HG03060 (cell line): ENCODE data around the gene ANOS1.
"Not testable (repeated sequence)": the region's sequence is repeated elsewhere in the genome, so short reads cannot be mapped to it uniquely, and the experiment has no call there.

Experiments
- ATAC-seq: cut with Tn5 transposase; IDR thresholded peaks from one replicate; pipeline ENCODE4 v1.9.1; 2021; ENCODE audit warnings: low read depth, moderate number of reproducible peaks; ENCODE audit not compliant: unreplicated experiment

The ANOS1 gene

DNA sequence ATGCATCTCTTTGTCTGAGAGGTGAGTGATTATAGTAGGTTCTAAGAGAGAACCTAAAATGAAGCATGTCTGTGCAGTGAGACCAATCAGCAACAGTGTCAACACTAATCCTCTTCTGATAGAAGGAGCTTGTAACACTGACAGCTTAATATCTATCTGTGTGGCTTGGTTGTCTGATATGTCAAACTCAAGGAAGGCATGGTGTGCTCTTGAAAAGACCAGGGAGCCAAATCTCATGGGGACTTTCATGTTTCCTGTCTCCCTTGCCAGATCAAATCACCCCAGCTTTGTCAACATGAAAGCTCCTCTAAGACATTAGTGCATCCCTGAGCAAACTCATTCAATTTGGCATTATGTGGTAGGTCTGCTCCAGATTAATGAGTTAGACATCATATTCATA, 95.4 kb downstream of the ANOS1 start:
- no peak for ATAC-seq

DNA sequence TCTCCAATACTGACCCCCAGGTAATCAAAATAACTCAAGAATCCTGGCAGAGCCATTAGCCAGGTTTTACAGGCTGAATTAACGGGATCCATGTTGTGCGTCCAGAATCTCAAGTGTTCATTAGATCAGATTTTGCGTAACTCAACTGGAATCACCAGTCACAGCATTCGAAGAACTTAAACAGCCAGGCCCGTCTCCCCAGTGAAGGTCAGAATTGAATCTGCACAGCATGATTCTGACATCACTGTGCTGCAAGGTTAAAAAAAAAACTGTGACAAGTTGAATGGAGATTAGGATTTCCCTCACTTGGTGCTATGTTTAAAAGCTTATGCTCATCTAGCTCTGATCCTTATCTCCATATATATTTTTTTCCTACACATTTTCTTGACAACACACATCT, 96.1 kb downstream of the ANOS1 start:
- ATAC-seq: no peak

DNA sequence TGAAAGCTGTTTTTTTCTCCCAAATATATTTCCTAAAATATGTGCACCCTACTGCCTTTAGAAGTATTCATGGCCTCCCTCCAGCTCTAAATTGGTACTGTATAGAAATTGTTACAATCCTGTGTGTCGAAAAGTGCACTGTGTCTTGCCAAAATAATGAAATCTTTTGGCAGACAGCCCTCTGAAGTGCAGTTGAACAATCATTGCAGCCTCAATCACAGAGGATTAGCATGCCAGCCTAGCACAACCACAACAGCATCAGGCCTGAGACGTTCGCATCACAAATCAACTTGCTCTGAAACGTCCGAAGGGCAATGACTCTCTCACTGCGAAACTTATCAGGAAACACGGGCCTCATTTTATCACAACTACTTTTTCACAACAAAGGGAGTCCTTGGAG, 99.0 kb downstream of the ANOS1 start:
- ATAC-seq: no peak

DNA sequence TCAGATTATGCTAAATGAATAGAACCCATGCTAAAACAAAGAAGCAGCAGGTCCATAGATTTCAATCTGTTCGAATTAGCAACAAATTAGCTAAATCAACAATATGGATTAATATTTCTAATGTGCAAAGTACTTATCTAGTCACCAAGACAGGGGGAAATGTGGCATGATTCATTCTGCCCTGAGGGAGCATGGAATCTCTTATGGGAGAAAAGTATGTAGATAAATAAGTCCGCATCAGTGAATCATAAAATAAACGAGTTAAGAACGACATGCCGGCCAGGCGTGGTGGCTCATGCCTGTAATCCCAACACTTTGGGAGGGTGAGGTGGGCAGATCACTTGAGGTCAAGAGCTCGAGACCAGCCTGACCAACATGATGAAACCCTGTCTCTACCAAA, 102.1 kb downstream of the ANOS1 start:
- no peak for ATAC-seq

DNA sequence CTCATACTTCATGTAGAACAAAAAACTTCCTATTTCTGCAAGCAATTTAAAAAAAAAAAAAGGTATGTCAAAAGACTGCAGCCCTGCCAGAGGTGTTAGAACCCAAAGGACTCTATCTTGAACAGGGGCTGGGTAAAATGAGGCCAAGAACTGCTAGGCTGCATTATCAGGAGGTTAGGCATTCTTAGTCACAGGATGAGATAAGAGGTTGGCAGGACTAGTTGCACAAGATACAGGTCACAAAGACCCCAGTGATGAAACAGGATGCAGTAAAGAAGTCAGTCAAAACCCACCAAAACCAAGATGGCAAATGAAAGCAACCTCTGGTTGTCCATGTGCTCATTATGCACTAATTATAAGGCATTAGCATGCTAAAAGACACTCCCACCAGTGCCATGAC, 104.1 kb downstream of the ANOS1 start:
- no peak for ATAC-seq

DNA sequence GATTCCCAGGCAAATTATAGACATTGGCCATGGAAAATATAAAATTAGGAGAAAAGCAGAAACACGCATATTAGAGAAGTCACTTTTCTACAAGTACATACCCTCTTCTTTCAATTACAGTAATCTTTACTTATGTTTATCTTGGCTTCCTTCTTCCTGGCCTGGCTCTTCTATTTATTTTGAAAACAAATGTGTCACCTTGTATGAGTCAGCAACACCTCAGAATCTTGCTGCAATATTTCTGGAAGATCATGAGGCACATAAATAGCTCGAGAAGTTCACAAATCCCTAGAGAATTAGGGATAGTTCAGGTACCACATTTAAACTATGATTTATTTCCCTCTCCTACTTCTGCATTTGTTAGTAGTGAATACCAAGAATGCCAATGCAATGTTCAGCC, 124.6 kb downstream of the ANOS1 start:
- ATAC-seq: no peak

DNA sequence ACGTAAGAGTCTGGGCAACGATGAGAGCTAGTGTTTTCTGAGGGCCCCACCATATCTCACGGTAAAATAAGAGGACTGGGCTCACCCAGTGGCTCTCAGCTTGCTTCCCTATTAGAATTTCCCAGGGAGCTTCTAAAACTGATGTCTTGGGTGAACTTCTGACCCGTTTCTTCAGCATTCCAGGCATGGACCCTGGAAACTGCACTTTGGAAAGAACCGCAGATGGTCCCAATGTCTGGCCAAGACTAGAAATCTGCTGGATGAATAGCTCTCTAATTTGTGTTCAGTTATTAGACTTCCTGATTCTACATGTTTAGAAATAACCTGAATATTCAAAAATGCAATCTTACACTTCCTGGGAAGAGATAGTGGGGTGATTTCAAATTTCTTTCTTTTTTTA, 127.8 kb downstream of the ANOS1 start:
- ATAC-seq: no peak

DNA sequence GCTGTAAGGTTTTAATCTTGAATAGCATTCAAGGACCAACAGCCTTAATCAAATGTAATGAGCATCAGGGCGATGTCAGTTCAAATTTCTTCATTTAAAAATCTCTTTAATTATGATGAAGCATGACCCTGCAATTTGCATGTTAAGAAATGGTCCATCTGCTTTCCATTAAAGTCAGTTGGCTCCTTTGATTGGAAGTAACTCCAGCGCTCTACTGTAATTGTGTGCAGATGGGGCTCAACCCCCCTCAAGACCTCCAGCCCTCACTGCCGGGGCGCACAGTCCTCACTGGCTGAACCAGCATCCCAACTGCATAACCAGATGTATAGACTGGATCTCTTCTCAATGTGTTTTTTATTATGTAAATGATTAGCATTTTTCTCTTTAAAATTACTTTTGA, 140.4 kb downstream of the ANOS1 start:
- ATAC-seq: no peak

- no peak for ATAC-seq
Measured at GRCh38 chrX:8586953-8587352, 145.0 kb downstream of the ANOS1 start.

DNA sequence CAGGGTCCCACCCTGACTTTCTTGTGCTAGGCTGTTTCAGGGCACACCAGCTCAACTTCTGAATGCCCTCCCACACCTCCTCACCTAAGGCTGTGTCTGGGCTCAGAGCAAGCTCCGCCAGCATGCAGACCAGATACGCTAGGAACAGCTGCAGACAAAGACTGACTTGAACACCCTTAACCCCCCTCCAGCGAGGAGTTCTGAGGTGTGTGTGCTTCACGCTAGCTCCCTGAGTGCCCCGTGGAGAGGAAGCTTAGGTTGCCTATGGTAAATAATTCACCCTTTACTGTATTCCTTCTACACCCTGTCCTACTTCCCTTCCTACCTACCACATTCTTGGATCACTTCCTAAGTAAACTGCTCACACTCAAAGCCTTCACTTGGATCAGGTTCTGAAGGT, 152.3 kb downstream of the ANOS1 start:
- no peak for ATAC-seq

DNA sequence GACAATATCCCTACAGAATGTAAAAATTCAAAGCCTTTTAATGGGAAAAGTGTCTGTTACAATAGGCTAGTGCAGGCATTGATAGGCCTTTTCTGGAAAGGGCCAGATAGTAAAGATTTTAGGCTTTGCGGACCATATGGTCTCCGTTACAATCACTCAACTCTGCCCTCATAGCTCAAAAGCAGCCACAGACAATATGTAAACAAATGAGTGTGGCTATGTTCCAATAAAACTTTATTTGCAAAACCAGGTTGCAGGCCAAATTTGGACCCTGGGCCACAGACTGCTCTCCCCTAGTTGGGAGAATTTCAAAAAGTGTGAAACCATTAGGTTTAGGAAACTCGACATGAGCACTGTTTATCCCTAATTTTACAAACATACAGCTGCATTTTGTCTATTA, 155.1 kb downstream of the ANOS1 start:
- no peak for ATAC-seq

DNA sequence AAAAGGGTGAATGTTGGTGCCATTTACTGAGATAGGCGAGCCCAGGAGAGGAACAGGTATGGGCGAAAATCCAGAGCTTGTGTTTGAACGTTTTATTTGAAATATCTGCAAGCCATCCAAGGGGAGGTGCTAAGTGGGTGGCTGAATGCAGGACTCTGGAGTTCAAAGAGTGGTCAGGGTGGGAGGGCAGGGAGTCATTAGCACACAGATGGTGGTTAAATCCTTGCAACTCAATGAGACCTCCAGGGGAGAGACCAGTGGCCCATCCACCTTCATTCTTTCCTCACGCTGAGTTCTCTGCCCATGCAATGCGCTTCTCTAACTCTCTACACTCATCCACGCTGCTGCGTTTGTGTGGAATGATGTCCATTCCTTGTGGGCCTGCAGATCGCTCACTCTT, 166.2 kb downstream of the ANOS1 start:
- ATAC-seq: no peak

- no peak for ATAC-seq
Measured at GRCh38 chrX:8548446-8548845, 183.5 kb downstream of the ANOS1 start.

- ATAC-seq: no peak
Measured at GRCh38 chrX:8546715-8547114, 185.2 kb downstream of the ANOS1 start.

GRCh38 chrX:8520791-8521190, 211.1 kb downstream of the ANOS1 start:
- ATAC-seq: no peak

GRCh38 chrX:8520178-8520577, 211.8 kb downstream of the ANOS1 start:
- no peak for ATAC-seq

DNA sequence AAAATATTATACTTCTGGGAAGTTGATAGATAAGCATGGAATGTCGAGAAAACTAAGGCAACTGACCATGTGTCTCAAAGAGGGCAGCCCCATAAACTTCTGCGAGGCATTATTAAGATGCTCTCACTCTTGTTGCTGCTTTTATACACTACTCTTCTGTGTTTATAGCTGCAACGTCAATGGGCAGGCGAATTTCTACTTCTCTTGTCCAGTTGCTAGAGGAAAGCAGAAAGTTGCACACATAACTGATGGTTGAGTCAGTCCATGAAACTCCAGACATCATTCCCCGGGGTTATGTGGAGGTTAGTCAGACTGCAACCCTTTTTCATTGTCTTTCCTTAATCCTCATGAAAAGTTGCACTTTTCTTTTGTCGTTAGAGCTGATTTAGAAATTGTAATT, 227.5 kb downstream of the ANOS1 start:
- ATAC-seq: no peak

DNA sequence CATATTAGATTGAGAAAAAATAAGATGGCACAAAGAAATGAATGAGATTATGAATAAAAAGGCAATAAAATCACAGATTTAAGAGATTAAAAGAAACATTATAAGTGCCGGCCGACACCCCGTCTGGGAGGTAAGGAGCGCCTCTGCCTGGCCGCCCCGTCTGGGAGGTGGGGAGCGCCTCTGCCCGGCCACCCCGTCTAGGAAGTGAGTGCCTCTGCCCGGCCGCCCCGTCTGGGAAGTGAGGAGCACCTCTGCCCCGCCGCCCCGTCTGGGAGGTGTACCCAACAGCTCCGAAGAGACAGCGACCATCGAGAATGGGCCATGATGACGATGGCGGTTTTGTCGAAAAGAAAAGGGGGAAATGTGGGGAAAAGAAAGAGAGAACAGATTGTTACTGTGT, 229.8 kb downstream of the ANOS1 start:
- ATAC-seq: not testable (repeated sequence)

DNA sequence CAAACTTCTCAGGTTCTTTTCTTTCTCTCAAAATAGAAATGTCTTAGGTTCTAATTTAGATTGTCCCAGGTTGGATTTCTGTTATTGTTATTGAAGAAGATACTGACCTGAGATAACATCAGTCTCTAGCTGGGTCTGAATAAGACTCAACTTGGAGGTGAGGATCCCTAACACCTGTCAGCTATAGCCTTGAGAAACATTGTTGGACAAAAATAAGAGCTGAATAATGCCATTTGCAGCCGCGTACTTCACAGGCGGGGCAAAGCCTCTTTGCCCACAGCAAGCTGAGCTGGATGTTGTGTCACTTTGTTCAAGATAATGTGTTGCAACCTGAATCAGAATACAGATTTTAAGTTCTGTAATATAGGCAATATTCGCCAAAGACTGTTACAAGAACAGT, 231.7 kb downstream of the ANOS1 start:
- ATAC-seq: no peak

DNA sequence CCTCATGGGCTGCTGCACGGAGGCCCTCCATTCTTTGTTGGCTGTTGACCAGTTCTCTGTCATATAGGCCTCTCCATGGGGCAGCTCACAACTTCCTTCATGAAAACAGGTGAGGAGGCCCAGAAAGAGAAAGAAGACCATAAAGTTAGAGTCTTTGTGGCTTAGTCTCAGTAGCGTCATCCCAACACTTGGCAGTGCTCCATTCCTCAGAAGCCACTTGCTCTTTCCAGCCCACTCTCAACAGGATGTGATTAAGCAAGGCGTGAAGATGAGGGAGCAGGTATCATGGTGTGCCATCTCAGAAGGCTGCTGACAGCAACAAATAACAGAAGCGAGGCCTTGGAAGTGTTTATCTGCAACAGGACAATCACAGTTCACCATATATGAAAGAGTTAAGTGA, 236.9 kb downstream of the ANOS1 start:
- not testable (repeated sequence) for ATAC-seq

- no peak for ATAC-seq
Measured at GRCh38 chrX:8484360-8484949, 247.5 kb downstream of the ANOS1 start.
